Stomach (tissue), 4 donors: ENCODE measurements around the gene SLC17A8.

Source experiments
- EP300 ChIP-seq: sonication (generic); formaldehyde crosslinking; IDR thresholded peaks from one replicate; pipeline ENCODE4 v1.6.1; 2017; ENCODE audit warnings: antibody characterized with exemption
- POLR2A ChIP-seq, 4 donors: fragments of 450-650 bp; IDR thresholded peaks; one replicate each; pipeline ENCODE4 v1.6.1; 2016; ENCODE audit warnings: antibody characterized with exemption in 4 of 4, control low read depth in 2 of 4, mild to moderate bottlenecking in 1 of 4, moderate library complexity in 1 of 4
- POLR2AphosphoS5 ChIP-seq, 3 donors: sonication (generic); formaldehyde crosslinking; IDR thresholded peaks; one replicate each; pipeline ENCODE4 v1.6.1; 2016; ENCODE audit warnings: antibody characterized with exemption in 3 of 3

DNA sequence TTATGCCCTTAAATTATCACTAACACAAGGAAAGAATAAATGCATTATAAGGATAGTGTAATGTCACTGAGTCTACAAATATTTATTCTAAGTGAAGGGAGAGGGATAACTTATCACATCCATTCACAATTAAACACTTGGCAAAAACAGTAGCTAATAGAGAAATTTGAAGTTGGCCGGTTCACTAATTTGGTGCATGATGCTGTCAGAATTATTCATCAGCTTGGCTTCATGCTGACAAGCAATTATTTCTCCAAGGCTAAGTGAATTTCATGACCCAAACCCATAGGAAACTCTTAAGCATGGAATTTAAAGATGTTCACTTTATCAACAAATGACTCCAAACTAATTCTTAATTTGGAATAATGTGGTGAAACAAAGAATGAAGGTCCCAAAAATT lies 91.8 kb downstream of the SLC17A8 start:
- TF ChIP-seq EP300 (no peak), POLR2AphosphoS5 (IDR thresholded peaks at IDR 0.05) (no peak), POLR2A (IDR thresholded peaks at IDR 0.05) (no peak)
